NCI-H2227 treated with DMSO at 0.1 percent for 48 hours (cell line): ENCODE results near the gene RASA1.

Source experiments
- DNase-seq: peaks from one replicate; lab custom pipeline; 2025; lab: John Stamatoyannopoulos, UW

RASA1 gene

DNA sequence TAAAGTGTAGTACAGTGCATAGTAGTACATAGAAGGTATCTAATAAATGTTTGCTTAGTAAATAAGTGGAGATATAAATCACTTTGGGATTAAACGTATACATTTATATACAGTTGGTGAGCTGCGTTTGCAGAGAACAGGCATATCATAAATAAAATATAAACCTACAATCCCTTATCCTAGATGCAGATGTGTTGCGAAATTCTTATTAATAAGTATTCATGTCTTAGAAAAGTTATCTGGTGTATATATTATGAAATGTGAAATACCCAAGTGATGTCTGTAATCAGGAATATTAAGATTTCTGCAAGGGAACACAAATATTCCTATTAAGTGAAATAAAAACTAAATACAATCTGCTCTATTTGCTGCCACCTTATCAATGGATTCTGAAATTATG lies 136.2 kb downstream of the RASA1 start:
- no peak for DNase-seq

DNA sequence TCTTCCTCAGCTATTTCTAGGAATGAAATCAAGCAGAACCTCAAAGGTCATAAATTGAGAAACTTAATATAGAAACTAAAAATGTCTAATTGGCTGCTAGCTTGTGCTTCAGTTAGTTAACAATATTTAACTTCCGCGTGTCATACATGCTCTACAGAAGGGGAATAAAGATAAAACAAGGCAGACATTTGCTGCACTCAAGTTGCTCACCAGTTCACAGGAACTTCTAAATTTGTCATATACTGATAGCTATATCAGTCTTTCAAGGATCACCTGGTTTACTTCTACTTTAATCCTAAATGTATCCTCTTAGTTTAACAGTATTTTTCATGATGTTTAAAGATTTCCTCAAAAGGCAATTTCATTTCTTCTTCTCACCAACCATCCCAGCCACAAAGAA lies 136.7 kb downstream of the RASA1 start:
- DNase-seq, result no peak

DNA sequence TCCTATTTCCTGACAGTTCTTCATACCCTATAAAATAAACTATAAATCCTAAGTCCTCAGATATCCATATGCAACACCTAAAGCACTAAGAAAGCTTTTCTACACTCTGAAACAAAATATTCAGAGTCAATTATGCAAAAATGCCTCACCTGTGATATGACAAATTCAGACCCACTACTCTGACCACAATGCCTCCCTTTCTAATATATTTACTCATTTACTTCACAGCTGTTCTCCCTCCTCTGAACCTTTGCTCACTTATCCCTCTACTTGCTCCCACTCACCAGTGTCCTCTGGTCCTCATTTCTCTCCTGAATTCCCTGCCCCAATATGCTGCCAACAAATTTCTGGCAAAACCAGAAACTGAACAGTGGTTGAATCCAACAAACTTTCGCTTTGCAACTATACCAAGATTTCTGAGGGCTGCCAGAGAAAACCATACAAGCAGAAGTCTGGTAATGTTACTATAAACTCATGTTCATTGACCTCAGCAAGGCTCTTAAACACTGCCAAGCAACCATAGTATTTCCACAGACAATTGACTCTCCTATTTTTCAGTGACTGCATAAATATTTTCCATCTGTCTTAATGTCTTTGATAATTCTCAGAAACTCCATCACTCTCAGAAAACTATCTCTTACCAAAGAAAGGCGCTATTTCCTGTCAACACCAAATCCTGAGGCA lies 137.9 kb downstream of the RASA1 start:
- DNase-seq, result no peak

GRCh38 chr5:87408204-87408603 lies 140.5 kb downstream of the RASA1 start:
- no peak for DNase-seq

DNA sequence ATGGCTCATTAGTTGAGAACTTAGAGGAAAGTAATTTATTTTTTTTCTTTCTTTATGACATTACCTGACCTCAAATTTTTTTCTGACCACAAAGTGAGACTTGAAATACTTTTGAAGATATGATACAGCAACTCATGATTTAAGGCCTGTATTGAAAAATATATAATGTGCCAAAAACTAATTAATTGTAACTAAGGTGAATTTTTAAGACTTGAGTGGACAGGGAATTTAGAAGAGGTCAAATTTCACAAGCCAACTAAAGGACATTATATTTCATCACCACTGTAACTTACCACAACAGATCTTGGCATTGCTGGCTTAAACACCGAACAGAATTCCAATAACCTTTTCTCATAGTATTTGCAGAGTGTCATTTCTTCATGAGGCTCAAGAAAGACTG lies 143.2 kb downstream of the RASA1 start:
- DNase-seq, result no peak

- DNase-seq, result no peak
Measured at GRCh38 chr5:87411586-87411972, 143.9 kb downstream of the RASA1 start.

DNA sequence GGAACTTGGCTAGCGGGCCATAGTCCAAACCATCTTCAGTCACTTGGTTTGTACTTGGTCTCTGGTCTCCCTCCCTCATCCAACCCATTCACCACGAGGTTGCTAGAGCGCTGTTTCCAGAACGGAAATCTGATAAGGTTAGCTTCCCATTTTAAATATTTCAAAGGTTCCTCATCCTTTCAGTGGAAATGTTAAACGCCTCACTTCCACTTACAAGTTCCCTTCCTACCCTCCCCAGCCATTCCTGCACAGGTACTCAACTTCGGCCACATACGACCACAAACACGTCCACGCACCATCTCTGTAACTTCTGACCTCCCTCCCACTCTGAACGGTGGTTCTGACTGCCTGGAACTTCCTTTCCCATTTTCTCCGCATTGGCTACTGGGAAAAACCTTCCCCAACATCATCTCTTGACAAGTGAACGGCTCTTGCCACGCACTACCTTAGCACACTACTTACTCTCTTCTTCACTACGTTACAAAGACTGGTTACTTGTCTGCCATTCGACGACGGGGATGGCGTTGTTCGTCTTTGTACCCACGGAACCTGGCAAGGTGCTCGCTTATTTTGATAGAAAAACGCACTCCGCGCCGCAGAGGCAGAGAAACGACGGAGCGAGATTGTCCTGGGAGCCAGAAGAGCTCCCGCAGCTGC lies 144.4 kb downstream of the RASA1 start:
- DNase-seq, result no peak

- peak; percentile 90 for DNase-seq
Measured at GRCh38 chr5:87412630-87413342, 145.1 kb downstream of the RASA1 start, which contains the start of gene CCNH. Gene CCNH (minus strand): TSS chr5:87412930. CDS start chr5:87412794, 136 bp downstream.

DNA sequence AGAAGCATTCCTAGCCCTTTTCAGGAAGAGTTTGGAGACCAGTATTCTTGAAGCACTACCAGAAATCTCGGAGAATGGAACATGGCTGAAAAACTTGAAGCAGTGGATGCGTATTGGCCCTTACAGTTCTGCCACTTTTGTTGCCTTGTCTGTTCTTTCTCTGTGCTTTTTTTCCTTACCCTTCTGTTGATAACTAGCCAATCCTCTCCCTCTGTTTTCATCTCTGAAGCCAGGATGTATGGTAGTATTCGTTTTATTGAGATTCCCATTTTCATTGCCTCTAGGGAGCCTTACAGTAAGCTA lies 145.6 kb downstream of the RASA1 start:
- DNase-seq, result no peak

DNA sequence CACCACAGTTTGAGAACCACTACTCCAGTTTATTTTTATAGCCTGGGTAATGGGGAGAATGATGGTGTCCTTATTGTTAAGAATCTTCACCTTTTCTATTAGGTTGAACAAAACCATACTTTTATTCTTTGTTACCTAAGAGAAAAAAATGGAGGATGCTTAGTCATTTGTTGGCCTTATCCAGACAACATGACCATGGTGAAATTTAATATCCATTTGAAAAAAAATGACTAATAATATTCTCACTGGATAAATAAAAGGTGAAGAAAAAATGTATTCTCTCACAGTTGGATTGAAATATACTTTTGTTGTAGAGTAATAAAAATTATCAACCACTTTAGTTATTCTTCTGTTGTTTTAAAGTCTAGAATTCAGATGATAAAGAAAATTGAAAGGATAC lies 150.8 kb downstream of the RASA1 start:
- no peak for DNase-seq

DNA sequence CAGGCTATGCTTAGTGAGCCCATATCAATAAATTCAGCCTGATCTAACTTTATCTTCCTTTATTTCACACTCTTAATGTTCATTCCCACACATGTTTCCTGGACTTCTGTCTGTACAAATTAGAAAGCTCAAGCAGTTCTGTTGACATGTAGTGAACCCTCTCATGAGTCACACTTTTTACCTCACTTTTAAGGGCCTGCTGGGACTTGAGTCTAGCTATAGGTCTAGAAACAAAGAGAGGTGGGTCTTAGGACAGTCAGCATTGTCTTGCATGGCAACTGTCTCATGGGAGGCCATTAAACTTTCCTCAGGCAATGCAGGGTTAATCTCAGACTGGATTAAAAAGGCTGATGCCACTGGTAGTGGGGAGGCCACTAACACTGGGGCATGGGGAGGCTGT lies 153.6 kb downstream of the RASA1 start:
- no peak for DNase-seq

- DNase-seq, result no peak
Measured at GRCh38 chr5:87423755-87424154, 156.1 kb downstream of the RASA1 start.

GRCh38 chr5:87430863-87431457 lies 163.3 kb downstream of the RASA1 start:
- no peak for DNase-seq

DNA sequence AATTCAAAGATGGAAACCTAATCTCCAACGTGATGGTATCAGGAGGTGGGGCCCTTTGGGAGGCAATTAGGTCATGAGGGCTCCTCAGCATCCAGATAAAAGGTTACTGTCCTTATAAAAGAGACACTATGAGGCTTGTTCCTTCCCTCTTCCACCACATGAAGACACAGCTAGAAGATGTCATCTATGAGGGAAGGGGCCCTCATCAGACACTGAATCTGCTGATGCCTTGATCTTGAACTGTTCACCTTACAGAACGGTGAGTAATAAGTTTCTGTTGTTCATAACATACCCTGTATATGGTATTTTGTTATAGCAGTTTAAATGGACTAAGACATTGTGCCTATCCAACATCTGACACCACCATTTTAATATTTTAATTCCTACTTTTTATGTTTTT lies 164.8 kb downstream of the RASA1 start:
- no peak for DNase-seq

GRCh38 chr5:87433945-87434344 lies 166.3 kb downstream of the RASA1 start:
- DNase-seq, result no peak

GRCh38 chr5:87434461-87434860 lies 166.8 kb downstream of the RASA1 start:
- DNase-seq, result no peak

GRCh38 chr5:87435144-87435694 lies 167.5 kb downstream of the RASA1 start:
- no peak for DNase-seq

- DNase-seq, result no peak
Measured at GRCh38 chr5:87437724-87438123, 170.0 kb downstream of the RASA1 start.

DNA sequence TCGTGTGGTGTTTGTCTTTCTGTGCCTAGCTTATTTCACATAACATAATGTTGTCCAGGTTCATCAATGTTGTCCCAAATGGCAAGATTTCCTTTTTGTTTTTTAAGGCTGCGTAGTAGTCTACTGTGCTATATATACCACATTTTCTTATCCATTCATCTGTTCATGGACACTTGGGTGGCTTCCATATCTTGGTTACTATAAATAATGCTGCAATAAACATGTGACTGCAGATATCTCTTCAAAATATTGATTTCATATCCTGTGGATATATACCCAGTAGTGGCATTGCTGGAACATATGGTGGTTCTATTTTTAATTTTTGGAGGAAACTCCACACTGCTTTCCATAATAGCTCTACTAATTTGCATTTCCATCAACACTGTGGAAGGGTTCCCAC lies 170.5 kb downstream of the RASA1 start:
- DNase-seq, result no peak
